Measurements from ENCODE around the gene CFAP58. TPM values are rescaled to one million over a fixed set of nuclear protein-coding genes. Genes with fewer than 3 reads are reported as not detected.

The CFAP58 gene
- total and polyA plus RNA-seq, 2 of the 13 experiments (the other 11 are each of a cell fraction or from before 2014, with no cell fraction given): 0.03 TPM; not detected in 1

DNA sequence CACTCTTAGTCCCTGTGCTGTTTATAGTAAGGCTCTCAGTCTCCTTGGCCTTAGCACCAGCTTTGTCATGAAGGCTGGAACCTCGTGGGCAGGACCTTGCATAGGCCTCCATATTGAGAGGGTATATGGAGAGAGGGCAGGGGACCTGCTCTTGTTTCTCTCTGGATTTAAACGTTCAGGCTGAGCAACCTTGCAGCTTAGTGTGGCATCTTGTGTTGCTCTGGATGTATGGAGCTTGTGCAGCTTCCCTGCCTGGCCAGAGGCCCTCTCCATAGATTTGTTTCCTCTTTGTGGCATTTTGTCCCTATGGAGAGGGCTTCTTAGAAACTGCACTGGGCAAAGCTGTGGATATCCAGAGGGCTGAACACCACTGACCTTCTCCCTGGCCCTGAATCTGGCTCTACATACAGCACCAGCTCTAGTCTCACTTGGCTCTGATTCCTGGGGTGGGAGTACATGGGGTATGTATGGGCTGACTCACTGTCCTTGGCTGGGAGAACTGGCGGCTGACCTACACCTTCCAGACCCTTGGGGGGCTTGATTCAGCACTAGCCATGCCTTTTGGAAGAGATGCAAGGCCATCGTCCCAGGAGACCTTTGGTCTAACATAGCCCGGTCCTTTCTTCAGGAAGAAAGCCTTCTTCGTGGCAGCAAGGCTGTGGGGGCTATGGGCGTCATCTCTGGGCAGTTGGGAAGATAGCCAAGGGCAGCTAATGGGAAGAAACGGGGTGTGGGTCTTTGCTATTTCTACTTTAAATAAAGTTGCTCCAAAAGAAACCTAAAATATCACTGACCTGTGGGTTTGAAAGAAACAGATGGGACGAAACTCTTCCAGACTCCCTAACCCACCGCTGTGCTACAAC, 45.8 kb upstream of the CFAP58 start (continued):
- TF ChIP-seq, protein P1, sequence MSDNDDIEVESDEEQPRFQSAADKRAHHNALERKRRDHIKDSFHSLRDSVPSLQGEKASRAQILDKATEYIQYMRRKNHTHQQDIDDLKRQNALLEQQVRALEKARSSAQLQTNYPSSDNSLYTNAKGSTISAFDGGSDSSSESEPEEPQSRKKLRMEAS (IDR thresholded peaks at IDR 0.05): no peak
- TF ChIP-seq, protein P2, sequence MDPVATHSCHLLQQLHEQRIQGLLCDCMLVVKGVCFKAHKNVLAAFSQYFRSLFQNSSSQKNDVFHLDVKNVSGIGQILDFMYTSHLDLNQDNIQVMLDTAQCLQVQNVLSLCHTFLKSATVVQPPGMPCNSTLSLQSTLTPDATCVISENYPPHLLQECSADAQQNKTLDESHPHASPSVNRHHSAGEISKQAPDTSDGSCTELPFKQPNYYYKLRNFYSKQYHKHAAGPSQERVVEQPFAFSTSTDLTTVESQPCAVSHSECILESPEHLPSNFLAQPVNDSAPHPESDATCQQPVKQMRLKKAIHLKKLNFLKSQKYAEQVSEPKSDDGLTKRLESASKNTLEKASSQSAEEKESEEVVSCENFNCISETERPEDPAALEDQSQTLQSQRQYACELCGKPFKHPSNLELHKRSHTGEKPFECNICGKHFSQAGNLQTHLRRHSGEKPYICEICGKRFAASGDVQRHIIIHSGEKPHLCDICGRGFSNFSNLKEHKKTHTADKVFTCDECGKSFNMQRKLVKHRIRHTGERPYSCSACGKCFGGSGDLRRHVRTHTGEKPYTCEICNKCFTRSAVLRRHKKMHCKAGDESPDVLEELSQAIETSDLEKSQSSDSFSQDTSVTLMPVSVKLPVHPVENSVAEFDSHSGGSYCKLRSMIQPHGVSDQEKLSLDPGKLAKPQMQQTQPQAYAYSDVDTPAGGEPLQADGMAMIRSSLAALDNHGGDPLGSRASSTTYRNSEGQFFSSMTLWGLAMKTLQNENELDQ (CRISPR knock-in tag; IDR thresholded peaks at IDR 0.05; ENCODE audit: borderline replicate concordance): no peak
- no peak for TF ChIP-seq TOPORS (CRISPR knock-in tag; IDR thresholded peaks at IDR 0.05)
- TF ChIP-seq FIP1L1 (IDR thresholded peaks at IDR 0.05; ENCODE audit: borderline replicate concordance, insufficient read depth, low read depth, low read length): no peak
- TF ChIP-seq SP4 (CRISPR knock-in tag; IDR thresholded peaks at IDR 0.05): no peak
- TF ChIP-seq IKZF1 (IDR thresholded peaks at IDR 0.05): no peak

DNA sequence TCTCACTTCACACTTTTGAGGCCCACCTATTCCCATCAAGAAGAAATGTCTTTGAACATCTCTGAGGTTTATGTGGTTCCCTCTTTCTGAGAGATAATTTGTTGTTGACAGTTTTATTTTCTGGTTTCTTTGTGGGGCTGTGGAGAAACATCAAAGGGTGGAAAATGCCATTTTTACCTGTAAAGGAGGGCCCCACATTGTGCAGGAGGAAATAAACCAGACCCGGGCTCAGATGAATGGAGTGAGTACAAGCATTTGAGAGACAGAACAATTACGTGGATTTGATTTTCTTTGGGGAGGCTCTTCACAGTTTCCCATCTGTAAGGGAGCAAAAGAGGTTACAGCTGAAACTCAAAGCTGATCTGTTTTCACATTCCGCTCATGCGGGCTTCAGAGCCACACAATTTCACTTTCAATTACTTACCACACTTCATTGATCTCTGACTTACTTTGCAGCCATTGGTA, 45.2 kb upstream of the CFAP58 start:
- Histone ChIP-seq H3K9ac (ENCODE audit: insufficient read depth, low read depth, low read length) (no peak overlapping the region), H3K4me3 (replicated peaks in 1 of 3; ENCODE audit: insufficient read depth in 1 of 3, low read depth in 2 of 3, low read length in 3 of 3) (no peak overlapping the region), H4K20me1 (ENCODE audit: insufficient read depth, low read length) (no peaks in the 10 kb centered on the region), H3K79me2 (ENCODE audit: insufficient read depth, low read length) (no peaks in the 10 kb centered on the region), H3K27ac (ENCODE audit: extremely low read length, insufficient read depth, low read length) (no peak overlapping the region), H3K27me3 (ENCODE audit: control insufficient read depth in 1 of 2, insufficient read depth in 2 of 2, low read length in 2 of 2) (no peaks in the 10 kb centered on the region; a peak in 1 of 5 replicates), H3K4me1 (ENCODE audit: insufficient read depth, low read length) (peaks cover 16% of the 10 kb centered on the region), H3K36me3 (replicated peaks in 1 of 2; ENCODE audit: control insufficient read depth in 1 of 2, insufficient read depth in 2 of 2, low read length in 2 of 2) (no peaks in the 10 kb centered on the region; a peak in 2 of 5 replicates), H3K4me2 (ENCODE audit: low read depth, low read length) (no peak overlapping the region), H3K9me3 (ENCODE audit: low read length) (no peaks in the 10 kb centered on the region), H2AFZ (ENCODE audit: low read length) (no peak overlapping the region)
- in situ Hi-C loops (cut with HindIII; ENCODE audit: extremely low pct_ligation_motif_present, low pct_unique_long_range_greater_than_20kb) (no loop called here), intact Hi-C loops (cut with micrococcal nuclease; ENCODE audit: unreplicated experiment) (no loop called here)
- ChIA-PET CTCF (ENCODE audit: low intra/inter-chr PET ratio, low total read pairs) (interaction anchor here (3.0 kb wide), 1 partner anchor 42 kb away, joined by 7 read pairs; no protein-coding TSS in a partner anchor), POLR2A (no interaction called here)
- no TSS peak for BruUV-seq (replicated peaks)
- WGBS (ENCODE audit: low lambda C conversion rate): 70% methylated on average over 4 of the region's 4 CpGs
- DNase-seq (ENCODE audit: low spot score): no peak
- ATAC-seq: no peak
- FAIRE-seq: no peak
- TF ChIP-seq ZNF335 (CRISPR knock-in tag; IDR thresholded peaks at IDR 0.05) (no peak), ZNF292 (CRISPR knock-in tag; IDR thresholded peaks at IDR 0.05; ENCODE audit: borderline replicate concordance, low read depth) (no peak), MIER3 (CRISPR knock-in tag; IDR thresholded peaks at IDR 0.05; ENCODE audit: borderline replicate concordance) (no peak), SP1 (IDR thresholded peaks at IDR 0.05) (no peak), SP1 (CRISPR knock-in tag; IDR thresholded peaks at IDR 0.05) (no peak), POLR2A (IDR thresholded peaks at IDR 0.05; ENCODE audit: insufficient read depth in 1 of 2, low read depth in 2 of 2, low read length in 2 of 2) (no peak), ZNF703 (CRISPR knock-in tag; IDR thresholded peaks at IDR 0.05; ENCODE audit: borderline replicate concordance) (no peak), CBFB (CRISPR knock-in tag; IDR thresholded peaks at IDR 0.05) (no peak), YEATS2 (CRISPR knock-in tag; IDR thresholded peaks at IDR 0.05; ENCODE audit: borderline replicate concordance) (no peak), ZNF724P (CRISPR knock-in tag; IDR thresholded peaks at IDR 0.05; ENCODE audit: borderline replicate concordance) (no peak)
- TF ChIP-seq, protein P3, sequence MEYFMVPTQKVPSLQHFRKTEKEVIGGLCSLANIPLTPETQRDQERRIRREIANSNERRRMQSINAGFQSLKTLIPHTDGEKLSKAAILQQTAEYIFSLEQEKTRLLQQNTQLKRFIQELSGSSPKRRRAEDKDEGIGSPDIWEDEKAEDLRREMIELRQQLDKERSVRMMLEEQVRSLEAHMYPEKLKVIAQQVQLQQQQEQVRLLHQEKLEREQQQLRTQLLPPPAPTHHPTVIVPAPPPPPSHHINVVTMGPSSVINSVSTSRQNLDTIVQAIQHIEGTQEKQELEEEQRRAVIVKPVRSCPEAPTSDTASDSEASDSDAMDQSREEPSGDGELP (IDR thresholded peaks at IDR 0.05; ENCODE audit: borderline replicate concordance, low read depth): no peak
- TF ChIP-seq, protein P4, sequence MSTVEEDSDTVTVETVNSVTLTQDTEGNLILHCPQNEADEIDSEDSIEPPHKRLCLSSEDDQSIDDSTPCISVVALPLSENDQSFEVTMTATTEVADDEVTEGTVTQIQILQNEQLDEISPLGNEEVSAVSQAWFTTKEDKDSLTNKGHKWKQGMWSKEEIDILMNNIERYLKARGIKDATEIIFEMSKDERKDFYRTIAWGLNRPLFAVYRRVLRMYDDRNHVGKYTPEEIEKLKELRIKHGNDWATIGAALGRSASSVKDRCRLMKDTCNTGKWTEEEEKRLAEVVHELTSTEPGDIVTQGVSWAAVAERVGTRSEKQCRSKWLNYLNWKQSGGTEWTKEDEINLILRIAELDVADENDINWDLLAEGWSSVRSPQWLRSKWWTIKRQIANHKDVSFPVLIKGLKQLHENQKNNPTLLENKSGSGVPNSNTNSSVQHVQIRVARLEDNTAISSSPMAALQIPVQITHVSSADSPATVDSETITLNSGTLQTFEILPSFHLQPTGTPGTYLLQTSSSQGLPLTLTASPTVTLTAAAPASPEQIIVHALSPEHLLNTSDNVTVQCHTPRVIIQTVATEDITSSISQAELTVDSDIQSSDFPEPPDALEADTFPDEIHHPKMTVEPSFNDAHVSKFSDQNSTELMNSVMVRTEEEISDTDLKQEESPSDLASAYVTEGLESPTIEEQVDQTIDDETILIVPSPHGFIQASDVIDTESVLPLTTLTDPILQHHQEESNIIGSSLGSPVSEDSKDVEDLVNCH (CRISPR knock-in tag; IDR thresholded peaks at IDR 0.05): no peak
